Neural progenitor cell (in vitro differentiated cells): ENCODE data around the gene CIB2. TPM values are rescaled to one million over a fixed set of nuclear protein-coding genes. Genes with fewer than 3 reads are reported as not detected.

Experiments used
- DNase-seq: peaks from one replicate; pipeline ENCODE4 v3.0.0-alpha.2; 2016; ENCODE audit warnings: low spot score
- H2AFZ ChIP-seq: fragments of 200-600 bp; sonication (generic); replicated peaks from 2 replicates; pipeline ENCODE4 v1.6.1; 2016; ENCODE audit warnings: antibody characterized with exemption
- H3F3A ChIP-seq: fragments of 200-600 bp; sonication (generic); 2 replicates; pipeline ENCODE4 v1.6.1; 2016; ENCODE audit warnings: antibody characterized with exemption, low read depth
- H3K27ac ChIP-seq: fragments of 200-600 bp; sonication (generic); 2 replicates; pipeline ENCODE4 v1.5.1; 2016; ENCODE audit warnings: mild to moderate bottlenecking
- H3K27me3 ChIP-seq: fragments of 200-600 bp; sonication (generic); 2 replicates; pipeline ENCODE4 v1.6.1; 2016; ENCODE audit warnings: mild to moderate bottlenecking, moderate library complexity
- H3K36me3 ChIP-seq: fragments of 200-600 bp; sonication (generic); 2 replicates; pipeline ENCODE4 v1.5.1; 2016
- H3K4me1 ChIP-seq: fragments of 200-600 bp; sonication (generic); 2 replicates; pipeline ENCODE4 v1.6.1; 2016; ENCODE audit warnings: mixed run types
- H3K4me2 ChIP-seq: fragments of 200-600 bp; sonication (generic); 2 replicates; pipeline ENCODE4 v1.6.1; 2016
- H3K4me3 ChIP-seq: fragments of 200-600 bp; sonication (generic); 2 replicates; pipeline ENCODE4 v1.5.1; 2016
- H3K79me2 ChIP-seq: fragments of 200-600 bp; sonication (generic); 2 replicates; pipeline ENCODE4 v1.6.1; 2016; ENCODE audit warnings: low read depth
- H3K9ac ChIP-seq: fragments of 200-600 bp; sonication (generic); 2 replicates; pipeline ENCODE4 v1.6.1; 2016
- H3K9me3 ChIP-seq: fragments of 200-600 bp; sonication (generic); 2 replicates; pipeline ENCODE4 v1.5.1; 2016; ENCODE audit warnings: low read depth
- H4K20me1 ChIP-seq: fragments of 200-600 bp; sonication (generic); 2 replicates; pipeline ENCODE4 v1.6.1; 2016; ENCODE audit warnings: low read depth
- H3K27ac Mint-ChIP-seq: 3 replicates; pipeline ENCODE4 v1.8.0; 2021; ENCODE audit warnings: mixed read lengths
- H3K27me3 Mint-ChIP-seq: 2 replicates; pipeline ENCODE4 v1.8.0; 2022; ENCODE audit warnings: low read depth, mild to moderate bottlenecking, inconsistent platforms, moderate library complexity, mixed read lengths; ENCODE audit not compliant: insufficient read depth
- H3K36me3 Mint-ChIP-seq: 3 replicates; pipeline ENCODE4 v1.8.0; 2021; ENCODE audit warnings: mixed read lengths
- H3K4me1 Mint-ChIP-seq: 3 replicates; pipeline ENCODE4 v1.8.0; 2021; ENCODE audit warnings: mixed read lengths
- H3K4me3 Mint-ChIP-seq: 3 replicates; pipeline ENCODE4 v1.8.0; 2021; ENCODE audit warnings: mild to moderate bottlenecking, moderate library complexity, mixed read lengths
- H3K9me3 Mint-ChIP-seq: 3 replicates; pipeline ENCODE4 v1.8.0; 2020; ENCODE audit warnings: mixed read lengths
- EZH2 ChIP-seq: fragments of 200-600 bp; sonication (generic); IDR thresholded peaks from 2 replicates; pipeline ENCODE4 v1.6.1; 2017; ENCODE audit warnings: antibody characterized with exemption, mild to moderate bottlenecking, moderate library complexity
- EZH2phosphoT487 ChIP-seq: fragments of 200-600 bp; sonication (generic); IDR thresholded peaks from 2 replicates; pipeline ENCODE4 v1.6.1; 2017; ENCODE audit warnings: antibody characterized with exemption
- total RNA-seq: library from RNA; depleted of rRNA; stranded (reverse); fragments of >200 nt; gene quantifications from 2 replicates; pipeline ENCODE4 v1.2.3, GENCODE V29; 2015; ENCODE audit warnings: low replicate concordance
- TF ChIP-seq, protein P1 (sequence below): fragments of 200-600 bp; sonication (generic); IDR thresholded peaks from 2 replicates; pipeline ENCODE4 v1.5.1; 2017; ENCODE audit warnings: antibody characterized with exemption, mild to moderate bottlenecking

Gene CIB2
- total RNA-seq, 1 donor from 2014 or later: 40.6 TPM

- peak; percentile 54 for DNase-seq
- Mint-ChIP-seq H3K9me3 (no peaks in the 10 kb centered on the region), H3K27ac (no peak overlapping the region), H3K4me1 (peaks cover 23% of the 10 kb centered on the region), H3K27me3 (peaks cover 2% of the 10 kb centered on the region), H3K4me3 (peak overlapping the region; percentile 91), H3K36me3 (peaks cover 4% of the 10 kb centered on the region)
- Histone ChIP-seq H3K4me1 (no peaks in the 10 kb centered on the region), H3K9ac (no peak overlapping the region), H3K9me3 (no peaks in the 10 kb centered on the region), H3K79me2 (no peaks in the 10 kb centered on the region), H3F3A (peaks cover 8% of the 10 kb centered on the region), H3K4me2 (peak overlapping the region; percentile 90), H3K36me3 (no peaks in the 10 kb centered on the region), H3K27me3 (peaks cover 19% of the 10 kb centered on the region), H3K4me3 (peak overlapping the region; percentile 93), H2AFZ (peak overlapping the region; percentile 88), H3K27ac (no peak overlapping the region), H4K20me1 (peaks cover 12% of the 10 kb centered on the region)
- TF ChIP-seq, protein P1, sequence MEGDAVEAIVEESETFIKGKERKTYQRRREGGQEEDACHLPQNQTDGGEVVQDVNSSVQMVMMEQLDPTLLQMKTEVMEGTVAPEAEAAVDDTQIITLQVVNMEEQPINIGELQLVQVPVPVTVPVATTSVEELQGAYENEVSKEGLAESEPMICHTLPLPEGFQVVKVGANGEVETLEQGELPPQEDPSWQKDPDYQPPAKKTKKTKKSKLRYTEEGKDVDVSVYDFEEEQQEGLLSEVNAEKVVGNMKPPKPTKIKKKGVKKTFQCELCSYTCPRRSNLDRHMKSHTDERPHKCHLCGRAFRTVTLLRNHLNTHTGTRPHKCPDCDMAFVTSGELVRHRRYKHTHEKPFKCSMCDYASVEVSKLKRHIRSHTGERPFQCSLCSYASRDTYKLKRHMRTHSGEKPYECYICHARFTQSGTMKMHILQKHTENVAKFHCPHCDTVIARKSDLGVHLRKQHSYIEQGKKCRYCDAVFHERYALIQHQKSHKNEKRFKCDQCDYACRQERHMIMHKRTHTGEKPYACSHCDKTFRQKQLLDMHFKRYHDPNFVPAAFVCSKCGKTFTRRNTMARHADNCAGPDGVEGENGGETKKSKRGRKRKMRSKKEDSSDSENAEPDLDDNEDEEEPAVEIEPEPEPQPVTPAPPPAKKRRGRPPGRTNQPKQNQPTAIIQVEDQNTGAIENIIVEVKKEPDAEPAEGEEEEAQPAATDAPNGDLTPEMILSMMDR: no peak
- TF ChIP-seq EZH2phosphoT487: no peak
- peak; percentile 16 for TF ChIP-seq EZH2
These were observed 18.8 kb upstream of the CIB2 start for GRCh38 chr15:78149805-78150751.

DNA sequence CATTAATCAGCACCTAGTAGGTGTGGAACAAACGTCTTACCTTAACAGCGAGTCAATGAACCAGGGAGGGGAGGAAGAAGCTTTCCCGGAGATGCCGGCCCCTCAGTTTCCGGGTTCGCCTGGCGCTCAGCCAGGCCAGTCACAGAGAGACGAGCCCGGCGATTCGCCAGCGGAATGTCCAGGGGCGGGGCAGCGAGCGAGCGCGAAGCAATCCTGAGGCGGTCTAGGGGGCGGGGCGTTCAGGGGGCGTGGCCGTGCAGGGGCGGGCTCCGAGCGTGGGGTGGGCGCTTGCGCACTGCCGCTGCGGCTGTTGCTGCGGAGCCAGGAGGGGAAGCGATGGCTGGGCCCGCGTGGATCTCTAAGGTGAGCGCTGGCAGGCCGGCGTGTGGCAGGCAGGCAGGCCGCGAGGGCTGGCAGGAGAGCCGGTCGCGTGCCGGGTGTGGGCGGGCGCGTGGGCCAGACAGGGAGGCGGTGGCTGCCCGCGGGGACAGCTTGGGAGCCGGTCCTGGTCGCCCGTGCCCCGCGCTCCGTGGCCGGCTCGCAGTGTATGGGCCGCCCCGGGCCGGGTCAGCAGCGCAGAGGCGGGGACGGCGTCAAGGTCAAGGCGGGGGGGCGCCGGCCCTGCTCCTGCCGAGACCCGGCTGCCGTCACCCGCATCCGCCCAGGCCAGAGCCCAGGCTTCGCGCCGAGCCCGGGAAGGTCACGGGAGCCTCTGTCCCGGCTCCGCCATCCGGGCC is 18.0 kb upstream of the CIB2 start, which contains the start of gene IDH3A:
IDH3A (plus strand) TSS at position 295 of the 737 bp plus-strand sequence; CDS start at position 337, 42 bp downstream.
- H3K36me3 Mint-ChIP-seq: peaks cover 4% of the 10 kb centered on the region
- H3K27ac Mint-ChIP-seq: peak within 1 kb of the TSS; percentile 22
- H4K20me1 ChIP-seq: peaks cover 12% of the 10 kb centered on the region
- H3K4me2 ChIP-seq: peak within 1 kb of the TSS; percentile 90
- DNase-seq: peak; percentile 98
- H3K9ac ChIP-seq: peak within 1 kb of the TSS; percentile 28
- no peaks in the 10 kb centered on the region for H3K9me3 ChIP-seq
- no peak for TF ChIP-seq EZH2
- TF ChIP-seq EZH2phosphoT487: no peak
- TF ChIP-seq, protein P1: no peak
- peak within 1 kb of the TSS; percentile 88 for H2AFZ ChIP-seq
- H3K27ac ChIP-seq: no peak within 1 kb of the TSS
- peak within 1 kb of the TSS; percentile 93 for H3K4me3 Mint-ChIP-seq
- no peaks in the 10 kb centered on the region for H3K9me3 Mint-ChIP-seq
- H3K36me3 ChIP-seq: no peaks in the 10 kb centered on the region
- H3K4me3 ChIP-seq: peak within 1 kb of the TSS; percentile 93
- no peaks in the 10 kb centered on the region for H3K4me1 ChIP-seq
- peaks cover 19% of the 10 kb centered on the region for H3K27me3 ChIP-seq
- H3F3A ChIP-seq: peaks cover 8% of the 10 kb centered on the region
- no peaks in the 10 kb centered on the region for H3K79me2 ChIP-seq
- H3K27me3 Mint-ChIP-seq: peaks cover 2% of the 10 kb centered on the region
- peaks cover 23% of the 10 kb centered on the region for H3K4me1 Mint-ChIP-seq

DNA sequence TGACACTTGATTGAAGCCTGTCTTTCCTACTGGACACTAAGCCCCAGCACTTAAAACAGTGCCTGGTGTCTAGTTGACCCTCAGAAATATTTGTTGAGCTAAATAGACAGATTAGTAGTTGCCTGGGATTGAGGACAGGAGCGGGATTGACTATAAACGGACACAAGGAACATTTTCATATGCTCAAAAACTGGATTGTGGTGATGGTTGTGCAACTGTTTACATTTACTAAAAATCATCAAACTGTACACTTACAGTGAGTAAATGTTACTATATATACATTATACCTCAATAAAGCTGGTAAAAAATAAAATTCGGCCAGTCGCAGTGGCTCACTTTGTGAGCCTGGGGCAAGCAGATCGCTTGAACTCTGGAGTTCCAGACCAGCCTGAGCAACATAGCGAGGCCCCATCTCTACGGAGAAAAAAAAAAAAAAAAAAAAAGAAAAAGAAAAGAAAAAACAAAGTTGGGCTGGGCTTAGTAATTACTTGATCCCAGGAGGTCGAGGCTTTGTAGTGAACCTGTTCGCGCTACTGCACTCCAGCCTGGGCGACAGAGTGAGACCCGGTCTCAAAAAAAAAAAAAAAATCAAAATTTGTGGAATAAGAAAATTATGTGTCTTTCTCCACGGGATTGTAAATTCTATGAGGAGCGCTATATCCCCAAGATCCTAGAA is 17.3 kb upstream of the CIB2 start:
- Histone ChIP-seq H3K4me1 (no peaks in the 10 kb centered on the region), H3K36me3 (no peaks in the 10 kb centered on the region), H4K20me1 (peaks cover 12% of the 10 kb centered on the region), H3K9me3 (no peaks in the 10 kb centered on the region), H3K9ac (peak overlapping the region; percentile 28), H2AFZ (peak overlapping the region; percentile 23), H3K4me2 (peak overlapping the region; percentile 78), H3K27me3 (peaks cover 19% of the 10 kb centered on the region), H3K4me3 (peak overlapping the region; percentile 93), H3F3A (peaks cover 8% of the 10 kb centered on the region), H3K27ac (no peak overlapping the region), H3K79me2 (no peaks in the 10 kb centered on the region)
- peaks cover 23% of the 10 kb centered on the region for H3K4me1 Mint-ChIP-seq
- TF ChIP-seq EZH2: no peak
- TF ChIP-seq EZH2phosphoT487: no peak
- TF ChIP-seq, protein P1: no peak
- H3K9me3 Mint-ChIP-seq: no peaks in the 10 kb centered on the region
- H3K36me3 Mint-ChIP-seq: peaks cover 4% of the 10 kb centered on the region
- peaks cover 2% of the 10 kb centered on the region for H3K27me3 Mint-ChIP-seq
- H3K27ac Mint-ChIP-seq: peak overlapping the region; percentile 22
- H3K4me3 Mint-ChIP-seq: peak overlapping the region; percentile 93
- DNase-seq: peak; percentile 40
